Ovary (tissue), 9 donors: ENCODE measurements around the gene SLC30A3. TPM values are rescaled to one million over a fixed set of nuclear protein-coding genes. Genes with fewer than 3 reads are reported as not detected.

Experiments used
- DNase-seq, 5 donors: peaks; one replicate each; pipeline ENCODE4 v3.0.0-alpha.2; 2019 to 2020
- H3K27ac ChIP-seq, 2 donors: fragments of 200-600 bp; one replicate each; pipeline versions ENCODE4 v1.5.1 to v1.8.0; 2019 to 2022
- H3K27me3 ChIP-seq: fragments of 200-600 bp; one replicate; pipeline ENCODE4 v1.8.0; 2022
- H3K36me3 ChIP-seq: fragments of 200-600 bp; sonication (generic); one replicate; pipeline ENCODE4 v1.5.1; 2019
- H3K4me1 ChIP-seq: one replicate; pipeline ENCODE4 v1.8.1; 2013; ENCODE audit warnings: mild to moderate bottlenecking, moderate library complexity; ENCODE audit not compliant: insufficient read depth
- H3K4me3 ChIP-seq: fragments of 200-600 bp; sonication (generic); one replicate; pipeline ENCODE4 v1.5.1; 2017
- H3K9me3 ChIP-seq, 2 donors: fragments of 200-600 bp in 1 of 2; sonication (generic) in 1 of 2; one replicate each; pipeline versions ENCODE4 v1.5.1 to v1.8.1; 2013 to 2019; ENCODE audit warnings: mild to moderate bottlenecking in 1 of 2, moderate library complexity in 1 of 2
- EP300 ChIP-seq: sonication (generic); formaldehyde crosslinking; IDR thresholded peaks from one replicate; pipeline ENCODE4 v1.6.1; 2017; ENCODE audit warnings: antibody characterized with exemption
- POLR2A ChIP-seq: fragments of 450-650 bp; IDR thresholded peaks from one replicate; pipeline ENCODE4 v1.6.1; 2017; ENCODE audit warnings: antibody characterized with exemption, mild to moderate bottlenecking, moderate library complexity
- WGBS, 3 donors: extraction: QIAGEN DNeasy Blood & Tissue Kit in 1 of 3; methylation state at CpG; one replicate each; pipeline versions ENCODE4 v1.1.5 to v1.1.7; 2013 to 2017; 5-methylcytosine and 5-hydroxymethylcytosine counted together
- intact Hi-C, 4 donors: fragments of 100-400 bp; cut with DNase I; formaldehyde crosslinking; loops; one replicate each; pipeline versions ENCODE4 v1.11.0 to v1.15.1; 2022 to 2023
- polyA plus RNA-seq, 2 donors: library from polyadenylated mRNA; stranded (reverse); fragments of 200-250 nt in 1 of 2; fragments of 350-450 nt in 1 of 2; fragmentation: Illumina TruSeq in 1 of 2; extraction: RNeasy Lipid Tissue Mini Kit (QIAGEN cat#74804) in 1 of 2; gene quantifications; one replicate each; pipeline ENCODE4 v1.2.3, GENCODE V29; 2013 to 2014
- total RNA-seq, 7 donors: library from RNA; depleted of rRNA in 2 of 7; stranded (reverse); fragments of >200 nt in 2 of 7; fragmentation: NEBNext Ultra II Directional in 3 of 7; extraction: Animal tissue kit (Norgen Biotek cat#: 25700) in 3 of 7; gene quantifications; one replicate each; pipeline versions ENCODE4 v1.1.0 to v1.2.4, GENCODE V29; 2016 to 2023
- TF ChIP-seq, protein P1 (sequence below), 3 donors: fragments of 450-650 bp in 2 of 3; fragments of 200-600 bp in 1 of 3; IDR thresholded peaks; one replicate each; pipeline versions ENCODE4 v1.5.1 to v1.8.0; 2016 to 2022; ENCODE audit warnings: antibody characterized with exemption in 3 of 3, mild to moderate bottlenecking in 1 of 3
- donor health status: DM: no; HTN: no; CAD: no; lungs with moderate emphysema.
- donor health status: DM: no; HTN: no; CAD: no.
- donor health status: Bipolar disorder and iron deficiency.
- donor health status: DM: yes; HTN: yes; CAD: no.
- donor health status: DM: no; HTN: no; CAD: no.
- donor health status: DM: yes; HTN: yes; CAD: no.

Gene SLC30A3
- total and polyA plus RNA-seq, 9 donors: 0.23 to 1.1 (median 0.36) TPM; not detected in 3

DNA sequence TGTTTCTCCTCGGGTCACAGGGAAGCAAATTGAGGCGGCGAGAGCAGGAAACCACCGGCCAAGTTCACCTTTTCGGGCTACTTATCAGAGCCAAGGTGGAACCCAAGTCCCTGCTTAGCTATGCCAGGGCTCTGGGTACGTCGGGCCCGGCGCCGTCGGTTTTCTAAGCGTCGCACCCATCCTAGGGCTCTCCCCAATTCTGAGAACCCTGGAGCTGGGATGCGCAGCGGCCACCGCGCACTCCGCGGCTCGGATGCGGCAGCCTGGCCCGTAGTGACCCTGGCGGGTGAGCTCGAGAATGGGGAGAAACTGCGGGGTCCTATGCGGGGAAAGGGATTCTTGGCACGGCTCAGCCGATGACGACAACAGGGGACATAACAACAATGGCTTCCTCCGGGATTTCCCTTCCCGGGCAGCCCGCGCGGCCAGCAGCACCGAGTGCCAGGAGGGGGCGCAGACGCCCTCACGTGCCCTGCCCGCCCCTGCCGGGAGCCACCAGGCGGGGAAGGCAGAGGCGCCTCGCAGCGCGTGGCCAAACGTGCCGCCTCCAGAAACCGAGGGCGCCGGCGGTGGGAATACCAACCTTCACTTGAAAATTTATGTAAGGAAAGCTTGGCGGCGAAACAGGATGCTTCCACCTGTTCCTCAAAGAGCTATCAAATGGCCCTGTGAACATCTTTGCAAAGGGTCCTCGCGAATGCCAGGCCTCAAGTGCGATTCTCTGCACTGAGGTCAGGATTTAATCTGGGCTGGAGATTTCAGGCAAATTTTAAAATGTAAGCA, 2.1 kb upstream of the SLC30A3 start:
- no peaks in the 10 kb centered on the region for H3K9me3 ChIP-seq
- peaks cover 9% of the 10 kb centered on the region for H3K4me1 ChIP-seq
- H3K36me3 ChIP-seq: no peaks in the 10 kb centered on the region
- intact Hi-C loops: no loop called here
- DNase-seq: peak in 4 of 5 donors; percentile 39 to 71 (median 46)
- no peak for TF ChIP-seq EP300
- TF ChIP-seq POLR2A: no peak
- TF ChIP-seq, protein P1, sequence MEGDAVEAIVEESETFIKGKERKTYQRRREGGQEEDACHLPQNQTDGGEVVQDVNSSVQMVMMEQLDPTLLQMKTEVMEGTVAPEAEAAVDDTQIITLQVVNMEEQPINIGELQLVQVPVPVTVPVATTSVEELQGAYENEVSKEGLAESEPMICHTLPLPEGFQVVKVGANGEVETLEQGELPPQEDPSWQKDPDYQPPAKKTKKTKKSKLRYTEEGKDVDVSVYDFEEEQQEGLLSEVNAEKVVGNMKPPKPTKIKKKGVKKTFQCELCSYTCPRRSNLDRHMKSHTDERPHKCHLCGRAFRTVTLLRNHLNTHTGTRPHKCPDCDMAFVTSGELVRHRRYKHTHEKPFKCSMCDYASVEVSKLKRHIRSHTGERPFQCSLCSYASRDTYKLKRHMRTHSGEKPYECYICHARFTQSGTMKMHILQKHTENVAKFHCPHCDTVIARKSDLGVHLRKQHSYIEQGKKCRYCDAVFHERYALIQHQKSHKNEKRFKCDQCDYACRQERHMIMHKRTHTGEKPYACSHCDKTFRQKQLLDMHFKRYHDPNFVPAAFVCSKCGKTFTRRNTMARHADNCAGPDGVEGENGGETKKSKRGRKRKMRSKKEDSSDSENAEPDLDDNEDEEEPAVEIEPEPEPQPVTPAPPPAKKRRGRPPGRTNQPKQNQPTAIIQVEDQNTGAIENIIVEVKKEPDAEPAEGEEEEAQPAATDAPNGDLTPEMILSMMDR (IDR thresholded peaks at IDR 0.05): peak in 1 of 3 donors; percentile 12
- H3K4me3 ChIP-seq: no peak overlapping the region
- H3K27me3 ChIP-seq: no peaks in the 10 kb centered on the region
- WGBS, 3 donors: 2 to 4% (median 4%) methylated on average over 55 to 56 of the region's 56 CpGs
- no peak overlapping the region for H3K27ac ChIP-seq

DNA sequence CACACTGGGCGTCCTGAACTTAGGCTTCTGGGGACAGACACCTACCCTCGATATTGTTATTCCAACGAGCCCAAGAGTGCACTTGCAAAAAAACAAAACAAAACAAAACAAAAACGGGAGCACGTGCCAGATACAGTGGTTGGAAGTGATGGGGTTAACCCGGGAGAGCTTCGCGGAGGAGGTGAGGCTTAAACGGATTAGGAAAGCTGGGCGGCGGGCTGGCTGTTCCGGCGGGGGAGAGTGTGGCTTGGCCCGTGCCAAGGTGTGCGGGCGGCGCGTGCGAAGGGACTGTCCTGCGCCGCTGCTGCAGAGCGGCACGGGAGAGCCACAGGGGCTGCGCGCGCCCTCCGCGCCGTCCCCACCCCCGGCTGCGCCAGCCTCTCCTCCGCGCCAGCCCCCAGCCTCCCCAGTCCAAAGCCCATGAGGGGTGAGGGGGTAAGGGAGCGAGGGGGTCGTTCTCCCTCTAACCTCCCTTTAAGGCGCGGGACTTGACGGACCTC, 1.5 kb upstream of the SLC30A3 start:
- intact Hi-C loops: no loop called here
- no peak overlapping the region for H3K4me3 ChIP-seq
- TF ChIP-seq, protein P1 (IDR thresholded peaks at IDR 0.05): no peak
- TF ChIP-seq POLR2A (no peak), EP300 (no peak)
- H3K27me3 ChIP-seq: no peaks in the 10 kb centered on the region
- H3K4me1 ChIP-seq: peaks cover 9% of the 10 kb centered on the region
- WGBS, 3 donors: 1 to 2% (median 1%) methylated on average over 30 to 38 of the region's 38 CpGs
- H3K27ac ChIP-seq: no peak overlapping the region
- DNase-seq: no peak
- H3K9me3 ChIP-seq: no peaks in the 10 kb centered on the region
- H3K36me3 ChIP-seq: no peaks in the 10 kb centered on the region

DNA sequence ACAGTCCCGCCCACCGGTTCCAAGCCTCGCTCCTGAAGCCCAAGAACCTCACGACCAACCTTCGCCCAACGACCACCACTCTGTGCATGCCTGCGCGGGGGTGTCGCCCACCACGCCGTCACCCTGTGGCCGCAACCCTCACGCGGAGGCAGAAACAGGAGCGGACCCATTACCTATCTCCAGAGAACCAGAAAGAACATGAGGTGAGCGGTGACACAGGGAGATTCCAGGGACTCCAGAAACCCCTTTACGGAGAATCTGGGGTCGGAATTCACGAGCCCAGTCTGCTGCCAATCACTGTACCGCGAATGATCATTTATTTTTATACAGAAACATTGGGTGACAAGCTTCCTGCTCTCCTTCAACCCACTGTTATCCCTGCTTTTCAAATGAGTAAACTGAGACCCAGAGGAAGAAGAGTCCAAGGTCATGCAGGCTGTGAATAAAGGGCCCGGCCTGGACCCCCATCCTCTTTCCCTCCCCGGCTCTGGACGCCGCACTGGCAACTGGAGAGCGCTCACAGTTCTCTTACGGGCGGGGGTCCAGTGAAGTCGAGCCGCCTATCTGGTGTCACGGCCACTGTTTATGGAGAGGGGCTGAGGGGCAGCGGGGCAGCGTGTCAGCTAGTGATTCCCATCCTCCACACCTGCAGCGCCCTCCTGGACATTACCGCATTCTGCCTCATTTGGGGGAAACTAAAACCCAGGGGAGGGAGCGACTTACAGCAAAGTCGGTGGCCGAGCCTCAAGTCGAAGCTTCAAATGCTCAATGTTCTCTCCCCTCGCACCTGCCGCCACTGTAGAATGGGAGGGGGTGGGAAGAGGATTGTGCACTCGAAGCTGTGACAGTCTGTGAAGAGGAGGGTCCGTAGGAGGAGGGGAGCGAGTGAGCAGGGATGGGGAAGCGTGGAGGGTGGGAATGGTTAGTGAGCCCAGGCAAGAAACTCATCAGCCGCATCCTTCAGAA, 723 bp upstream of the SLC30A3 start:
- H3K27me3 ChIP-seq: no peaks in the 10 kb centered on the region

DNA sequence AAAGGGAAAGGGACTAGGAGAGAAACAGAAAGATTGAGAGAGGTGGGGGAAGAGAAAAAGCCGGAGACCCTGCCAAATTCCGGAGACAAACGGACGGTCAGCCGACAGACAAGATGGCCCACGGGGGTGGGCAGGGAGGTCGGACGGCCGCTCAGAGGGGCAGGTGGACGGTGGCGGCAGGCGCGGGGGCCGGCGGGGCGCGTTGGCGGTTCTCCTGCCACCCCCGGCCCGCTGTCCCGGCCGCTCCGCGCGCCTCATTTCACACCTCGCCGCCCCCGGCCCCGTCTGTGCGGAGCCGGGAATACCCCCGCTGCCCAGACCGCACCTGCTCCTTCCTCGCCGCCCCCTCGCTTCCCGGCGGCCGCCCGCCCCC, 935 bp downstream of the SLC30A3 start:
- 1 to 5% (median 3%) methylated on average over 21 to 40 of the region's 40 CpGs for WGBS, 3 donors
- no peaks in the 10 kb centered on the region for H3K27me3 ChIP-seq
- no peak overlapping the region for H3K4me3 ChIP-seq
- no peak for DNase-seq
- TF ChIP-seq EP300 (no peak), POLR2A (no peak)
- TF ChIP-seq, protein P1 (IDR thresholded peaks at IDR 0.05): no peak
- H3K4me1 ChIP-seq: peaks cover 9% of the 10 kb centered on the region
- H3K27ac ChIP-seq: no peak overlapping the region
- H3K36me3 ChIP-seq: no peaks in the 10 kb centered on the region
- H3K9me3 ChIP-seq: no peaks in the 10 kb centered on the region
- intact Hi-C loops: no loop called here

More for the DNA sequence above, 723 bp upstream of the SLC30A3 start:
- Histone ChIP-seq H3K36me3 (no peaks in the 10 kb centered on the region), H3K27ac (no peak overlapping the region), H3K4me3 (peak overlapping the region; percentile 29), H3K9me3 (no peaks in the 10 kb centered on the region), H3K4me1 (peaks cover 9% of the 10 kb centered on the region)
- WGBS, 3 donors: 1 to 2% (median 2%) methylated on average over 46 of the region's 46 CpGs
- TF ChIP-seq EP300 (no peak), POLR2A (no peak)
- TF ChIP-seq, protein P1 (IDR thresholded peaks at IDR 0.05): no peak
- DNase-seq: no peak
- intact Hi-C loops: no loop called here
